Left hindlimb (tissue), 1 donor: ENCODE results near the gene OR14I1.

Experiments
- DNase-seq: peaks from one replicate; pipeline ENCODE4 v3.0.0-alpha.2; 2018

OR14I1 gene

DNA sequence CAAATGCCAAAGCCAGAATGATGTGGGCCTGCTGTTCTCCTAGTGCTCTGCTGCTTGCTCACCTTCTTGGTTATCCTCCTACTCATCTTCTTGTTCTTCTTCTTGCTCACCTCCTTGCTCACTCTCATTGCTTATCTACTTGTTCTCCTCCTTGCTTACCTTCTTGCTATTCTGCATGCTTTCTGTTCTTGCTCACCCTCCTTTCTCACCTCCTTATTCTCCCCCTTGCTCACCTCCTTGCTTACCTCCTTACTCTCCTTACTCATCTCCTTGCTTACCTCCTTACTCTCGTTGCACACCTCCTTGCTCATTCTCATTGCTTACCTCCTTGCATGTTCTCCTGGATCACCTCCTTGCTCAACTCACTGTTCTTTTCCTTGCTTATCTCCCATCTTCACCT, at the start of gene OR14I1:
Gene OR14I1 (minus strand): TSS at position 53 of the 400 bp plus-strand sequence.
- no peak for DNase-seq

DNA sequence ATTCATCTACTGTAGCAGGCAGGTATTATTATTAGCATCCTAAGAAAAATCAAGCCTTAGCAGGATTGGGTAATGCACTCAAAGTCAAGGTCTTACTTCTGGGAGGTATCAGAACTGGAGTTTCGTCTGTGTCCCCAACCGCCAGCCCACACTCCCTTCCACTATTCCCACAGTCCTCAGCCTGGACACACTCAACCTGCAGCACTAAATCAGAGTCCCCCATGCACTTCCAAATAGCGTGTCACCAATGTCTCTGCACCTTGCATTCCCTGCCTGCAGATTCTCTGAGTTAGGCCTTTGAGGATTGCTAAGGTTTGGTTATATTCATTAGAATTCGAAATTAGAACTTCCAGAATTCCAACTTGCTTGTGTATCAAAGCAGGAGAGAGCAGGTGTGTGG, 49.1 kb upstream of the OR14I1 start:
- DNase-seq = no peak

DNA sequence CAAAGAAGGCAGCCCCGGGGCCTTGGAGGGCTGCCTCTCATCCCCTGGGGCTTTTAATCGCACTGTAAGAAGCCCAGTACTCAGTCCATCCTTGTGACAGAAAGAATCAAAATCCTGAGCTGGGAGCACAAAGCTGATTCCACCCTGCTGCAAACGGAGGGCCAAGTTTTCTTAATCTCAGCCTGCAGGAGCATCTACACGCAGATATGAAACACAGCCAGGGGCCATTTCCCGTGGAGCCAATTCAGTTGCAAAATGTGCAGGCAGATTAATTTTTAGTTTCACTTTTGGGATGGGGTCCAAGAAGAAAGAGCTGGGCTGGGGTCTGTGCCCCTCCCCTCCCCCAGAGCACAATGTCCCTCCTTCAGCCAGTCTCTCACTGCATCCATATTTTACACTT, 48.6 kb upstream of the OR14I1 start:
- no peak for DNase-seq

DNA sequence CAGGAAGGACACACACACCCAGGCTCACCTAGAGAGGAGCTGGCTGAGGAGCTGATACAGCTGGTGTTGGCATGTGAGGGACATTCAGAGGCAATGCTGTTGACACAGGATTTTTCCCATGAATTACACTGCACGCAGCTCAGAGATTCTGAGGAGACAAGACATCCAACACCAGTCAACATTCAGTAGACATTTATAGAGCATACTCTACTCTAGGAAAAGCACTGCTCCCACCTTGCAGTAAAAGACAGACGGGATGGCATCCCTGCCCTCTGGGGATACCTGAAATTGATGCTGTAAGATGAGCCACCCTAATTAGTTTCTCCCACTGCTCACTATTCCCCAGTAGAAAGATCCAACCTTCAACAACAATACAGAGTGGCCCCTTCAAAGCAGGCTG, 47.9 kb upstream of the OR14I1 start:
- DNase-seq = no peak

DNA sequence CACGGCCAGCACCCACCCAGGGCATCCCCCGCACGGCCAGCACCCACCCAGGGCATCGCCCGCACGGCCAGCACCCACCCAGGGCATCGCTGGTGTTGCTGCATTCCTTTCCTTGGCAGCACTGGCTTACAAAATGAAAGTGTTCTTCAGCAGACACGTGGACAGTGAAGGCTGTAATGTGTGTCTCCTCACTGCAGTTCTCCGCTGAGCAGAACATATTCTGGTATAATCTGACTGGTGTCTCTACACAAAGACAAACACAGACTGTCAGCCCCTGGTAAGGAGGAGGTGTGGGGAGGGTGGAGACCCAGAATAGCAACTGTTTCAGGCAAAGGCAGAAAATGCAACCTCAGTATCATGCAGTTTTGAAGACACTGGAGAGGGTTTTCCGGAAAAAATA, 45.6 kb upstream of the OR14I1 start:
- DNase-seq = no peak

DNA sequence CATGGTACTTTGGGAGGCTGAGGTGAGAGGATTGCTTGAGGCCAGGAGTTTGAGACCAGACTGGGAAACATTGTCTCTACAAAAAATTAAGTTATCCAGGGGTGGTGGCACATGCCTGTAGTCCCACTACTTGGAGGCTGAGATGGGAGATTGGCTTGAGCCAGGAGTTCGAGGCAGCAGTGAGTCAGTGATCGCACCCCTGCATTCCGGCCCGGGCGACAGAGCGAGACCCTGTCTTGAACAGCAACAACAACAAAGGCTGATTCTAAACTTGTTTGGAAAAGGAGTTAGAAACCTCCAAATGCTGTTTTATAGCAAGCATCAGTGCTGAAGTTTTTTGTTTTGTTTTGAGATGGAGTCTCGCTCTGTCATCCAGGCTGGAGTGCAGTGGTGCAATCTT, 38.3 kb upstream of the OR14I1 start:
- no peak for DNase-seq

DNA sequence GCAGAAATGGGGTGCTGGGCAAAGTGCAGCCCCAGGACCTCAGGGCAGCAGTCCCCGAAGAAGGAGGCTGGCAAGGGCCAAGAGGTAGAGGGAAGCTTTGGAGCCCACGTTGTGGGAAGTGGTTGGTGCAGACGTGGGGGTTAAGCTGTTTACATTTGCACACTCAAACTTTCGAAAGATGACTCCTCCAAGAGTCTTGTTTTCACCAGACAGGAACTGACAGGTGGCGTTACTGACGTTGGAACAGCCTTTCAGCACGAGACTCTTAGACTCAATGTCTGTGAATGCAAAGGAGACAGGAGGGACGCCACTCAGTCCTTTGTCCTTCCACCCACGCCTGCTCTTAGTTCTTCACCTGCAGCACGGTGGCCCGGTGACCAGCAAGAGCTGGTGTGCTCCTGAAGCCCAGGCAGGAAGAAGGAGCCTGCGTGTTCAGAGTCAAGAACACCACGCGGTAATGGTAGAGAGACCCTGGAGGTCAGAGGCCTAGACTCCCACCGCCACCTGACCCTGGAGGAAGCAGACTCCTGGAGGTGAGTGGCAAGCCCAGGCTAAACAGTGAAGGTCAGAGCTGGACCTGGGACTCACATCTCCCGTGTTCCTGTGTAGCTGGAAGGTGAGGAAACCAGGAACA, 37.1 kb upstream of the OR14I1 start:
- DNase-seq = no peak

DNA sequence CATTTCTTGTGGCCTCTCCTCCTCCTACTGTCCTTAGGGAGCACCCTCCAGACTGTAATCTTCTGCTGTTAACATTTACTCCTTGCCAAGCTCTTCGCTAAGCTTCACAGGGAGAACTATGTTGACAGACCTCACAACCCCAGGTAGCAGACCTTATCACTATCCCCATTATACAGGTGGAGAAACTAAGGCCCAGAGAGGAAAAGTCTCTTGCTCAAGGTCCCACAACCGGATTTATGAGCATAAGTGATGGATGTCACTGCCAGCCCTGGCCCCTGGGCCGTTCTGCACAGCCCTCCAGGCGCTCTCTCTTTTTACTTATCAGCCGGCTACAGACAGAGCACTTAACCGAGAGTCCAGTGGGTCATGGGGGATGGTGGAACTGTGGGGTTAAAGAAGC, 34.9 kb upstream of the OR14I1 start:
- DNase-seq = no peak

DNA sequence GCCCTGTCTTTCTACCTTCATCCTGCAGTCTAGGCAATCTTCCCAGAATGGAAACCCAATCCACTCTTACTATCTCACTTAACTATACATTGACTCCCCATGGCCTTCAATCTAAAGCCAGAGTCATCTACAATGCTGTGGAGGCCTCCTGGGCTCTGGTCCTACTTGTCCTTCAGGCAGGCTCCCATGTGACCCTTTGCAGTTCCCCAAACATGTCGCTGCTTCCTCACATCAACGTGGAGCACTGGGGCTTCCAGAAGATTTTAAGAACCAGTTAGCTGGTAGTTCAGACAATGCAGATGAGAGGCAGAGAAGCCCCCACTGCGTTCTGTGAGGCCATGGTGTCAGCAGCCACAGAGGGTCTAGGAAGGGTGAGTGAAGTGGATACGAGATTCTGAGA, 34.4 kb upstream of the OR14I1 start:
- DNase-seq = no peak

DNA sequence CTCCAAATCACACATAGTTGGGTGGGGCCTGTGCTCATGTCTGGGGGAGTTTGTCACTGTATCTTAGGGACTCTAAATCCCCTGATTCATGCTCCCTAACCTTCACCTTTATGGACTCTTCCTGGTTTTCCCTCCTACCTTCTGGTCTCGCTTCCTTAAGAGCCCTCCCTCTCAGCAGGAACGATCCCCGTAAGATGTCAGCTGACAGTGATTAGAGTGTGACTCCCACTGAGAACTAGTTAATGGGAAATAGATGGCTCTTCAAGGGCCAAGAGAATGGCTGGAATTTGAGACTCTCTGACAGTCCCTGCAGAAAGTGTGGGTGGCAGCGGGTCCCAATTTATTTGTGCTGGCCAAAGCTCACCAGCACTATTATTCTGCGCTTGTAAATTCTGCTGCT, 31.0 kb upstream of the OR14I1 start:
- no peak for DNase-seq

DNA sequence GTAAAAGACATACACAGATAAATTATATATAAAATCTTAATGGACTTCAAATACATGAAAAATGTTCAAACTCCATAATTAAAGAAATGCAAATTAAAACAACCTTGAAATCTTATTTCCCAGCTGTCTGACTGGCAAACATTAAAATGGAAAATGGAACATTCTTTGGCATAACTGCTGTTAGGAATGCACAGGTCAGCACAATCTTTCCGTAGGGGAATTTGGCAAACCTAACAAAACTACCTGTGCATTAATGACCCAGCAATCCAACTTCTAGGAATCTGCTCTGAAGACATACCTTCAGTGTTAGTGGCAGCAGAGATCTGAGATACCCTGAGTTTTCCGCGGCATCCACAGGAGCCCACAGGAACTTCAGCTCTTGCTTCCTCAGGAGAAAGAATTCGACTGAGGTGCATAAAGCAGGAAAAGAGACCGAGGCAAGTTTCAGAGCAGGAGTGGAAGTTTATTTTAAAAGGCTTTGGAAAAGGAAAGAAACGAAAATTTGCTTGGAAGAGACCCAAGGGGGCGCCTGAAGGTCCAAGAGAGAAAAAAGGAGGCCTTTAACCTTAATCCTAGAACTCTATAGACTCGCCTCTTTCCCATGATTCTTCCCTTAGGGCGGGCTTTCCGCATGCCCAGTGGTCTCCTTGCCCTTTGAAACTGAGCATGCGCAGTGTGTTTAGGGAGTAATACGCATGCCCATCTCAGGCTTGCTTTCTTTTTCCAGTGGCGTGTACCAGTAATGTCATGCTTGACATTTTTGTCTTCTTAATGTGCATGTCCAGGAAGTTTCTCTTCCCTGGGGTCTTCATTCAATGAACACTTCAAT, 28.2 kb upstream of the OR14I1 start:
- DNase-seq = no peak

DNA sequence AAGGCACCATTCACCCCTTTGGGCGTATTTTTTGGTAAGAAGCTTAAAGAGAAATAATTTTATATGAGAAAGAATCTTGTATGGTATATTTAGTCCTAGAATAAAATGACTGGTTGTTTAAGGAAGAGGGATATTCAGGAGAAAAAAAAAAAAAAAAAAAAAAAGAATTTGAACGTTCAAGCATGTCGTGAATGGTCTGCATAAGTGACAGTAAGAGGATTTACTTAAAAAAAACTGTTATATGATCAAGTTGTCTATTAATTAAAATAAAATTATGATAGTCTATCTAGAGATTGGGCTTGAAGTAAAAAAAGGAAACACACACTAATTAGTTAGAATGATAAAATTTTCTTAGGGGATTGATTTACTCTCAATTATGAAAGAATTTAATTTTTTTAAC, 11.7 kb upstream of the OR14I1 start:
- no peak for DNase-seq

DNA sequence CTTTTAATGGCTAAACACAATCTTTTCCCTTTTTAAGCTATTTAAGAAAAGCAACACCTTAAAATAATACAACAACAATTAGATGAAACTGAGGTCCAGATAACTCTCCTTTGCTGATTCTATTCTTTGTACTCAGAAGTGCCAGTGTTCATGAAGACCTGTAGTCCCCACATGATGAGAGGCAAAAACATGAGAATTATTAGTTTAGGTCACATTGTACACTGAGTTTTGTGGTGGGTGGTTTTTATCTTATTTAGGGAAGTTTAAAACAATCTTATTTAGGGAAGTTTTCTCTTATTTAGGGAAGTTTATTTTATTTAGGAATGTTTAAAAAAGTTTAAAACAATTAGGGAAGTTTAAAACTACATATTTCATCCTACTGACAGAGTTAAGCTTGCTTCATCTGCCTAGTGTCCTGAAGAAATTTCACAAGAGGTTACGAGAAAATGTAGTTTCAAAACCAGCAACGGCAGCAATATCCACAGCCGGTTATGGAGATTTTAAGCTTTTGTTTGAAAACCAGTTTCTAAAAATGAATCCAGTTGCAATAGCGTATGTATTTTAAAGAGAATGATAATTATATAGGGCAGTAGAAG, 7.8 kb upstream of the OR14I1 start:
- no peak for DNase-seq

DNA sequence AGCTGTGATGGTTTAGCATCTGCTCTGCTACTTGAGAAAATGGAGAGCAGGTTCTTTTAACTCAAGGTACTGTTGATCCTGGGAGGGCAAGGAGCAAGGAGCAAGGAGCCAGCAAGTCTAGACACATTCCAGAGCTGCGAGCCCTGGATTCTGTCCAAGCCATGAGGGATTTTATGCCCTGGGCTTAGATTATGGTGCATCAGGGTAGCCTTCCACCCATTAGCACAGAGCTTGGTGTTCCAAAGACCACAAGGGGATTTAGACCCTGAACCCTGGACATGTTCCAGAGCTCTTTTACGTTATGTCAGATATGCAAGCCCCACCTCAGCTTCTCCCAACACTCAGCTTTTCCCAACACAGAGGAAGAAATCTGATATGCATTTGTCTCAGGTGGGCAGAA, 2.0 kb upstream of the OR14I1 start:
- DNase-seq = no peak

DNA sequence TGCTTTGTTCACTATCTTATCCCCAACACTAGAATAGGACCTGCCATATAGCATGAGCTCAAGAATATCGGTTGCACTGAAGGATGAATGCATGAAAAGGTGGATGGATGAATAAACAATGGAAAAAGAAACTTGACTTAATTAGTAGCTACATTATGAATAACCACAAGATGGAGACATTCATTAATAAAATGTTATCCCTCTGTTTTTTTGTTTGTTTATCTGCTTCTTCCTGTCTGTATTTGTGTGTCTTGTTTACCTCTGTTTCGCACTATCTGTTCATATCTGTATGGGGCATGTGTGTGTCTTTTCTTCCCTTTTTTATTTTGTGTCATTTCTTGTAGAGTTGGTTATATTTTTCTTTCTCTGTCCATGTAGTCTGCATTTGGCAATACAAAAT, 1.1 kb upstream of the OR14I1 start:
- DNase-seq = no peak

DNA sequence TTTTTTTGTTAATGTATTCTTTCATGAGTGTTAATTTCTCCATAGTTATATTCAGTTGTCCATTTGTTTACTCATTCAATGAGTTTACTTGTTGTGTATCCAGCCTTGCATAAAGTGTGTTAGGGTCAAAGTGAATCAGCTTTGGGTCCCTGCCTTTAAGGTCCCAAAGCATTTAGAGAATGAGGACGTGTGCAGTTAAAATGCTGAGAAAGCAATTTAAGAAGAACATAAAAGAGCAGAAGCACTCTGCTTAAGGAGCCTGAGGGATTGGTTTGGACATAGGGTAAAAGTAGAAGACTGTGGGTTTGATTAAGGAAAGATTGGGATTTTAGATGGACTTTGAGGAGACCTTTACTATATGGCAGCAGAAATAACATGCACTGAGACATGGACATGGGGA, 3.5 kb downstream of the OR14I1 start:
- DNase-seq = no peak

DNA sequence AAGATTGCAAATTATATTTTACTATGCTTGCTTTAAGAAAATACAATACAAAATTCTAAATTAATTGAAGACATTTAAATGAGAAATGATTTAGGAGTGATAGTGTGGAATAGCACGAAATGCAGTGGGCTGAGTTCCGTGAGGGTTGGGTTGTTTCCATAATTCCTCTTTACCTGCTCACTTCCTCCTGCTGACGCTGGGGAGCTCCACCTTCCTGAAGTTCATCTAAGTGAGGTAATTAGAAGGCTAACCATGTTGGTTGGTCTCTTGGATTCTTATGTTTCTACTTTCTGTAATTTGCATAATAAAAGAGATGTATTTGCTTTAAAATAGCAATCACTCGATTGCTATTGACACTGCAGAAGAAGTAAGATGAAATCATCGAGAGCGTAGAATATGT, 4.7 kb downstream of the OR14I1 start:
- no peak for DNase-seq

DNA sequence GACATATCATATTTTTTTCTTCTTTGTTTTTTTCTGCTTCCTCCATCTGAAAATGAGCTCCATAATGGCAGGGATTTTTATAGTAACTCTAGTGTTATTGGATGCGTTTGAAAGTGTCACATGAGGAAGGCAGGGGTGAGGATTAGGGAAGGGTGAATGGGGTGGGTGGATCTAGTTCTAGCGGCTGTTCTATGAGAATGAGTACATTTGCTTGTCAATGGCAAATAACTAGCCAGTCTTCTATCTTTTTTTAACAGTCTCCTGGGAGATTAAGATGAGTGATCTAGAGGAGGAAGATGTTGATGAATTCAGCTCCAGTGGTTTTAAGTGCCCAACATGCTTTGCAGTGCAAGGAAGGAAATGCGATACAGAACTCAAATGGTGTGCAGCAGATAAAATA, 5.8 kb downstream of the OR14I1 start:
- no peak for DNase-seq

DNA sequence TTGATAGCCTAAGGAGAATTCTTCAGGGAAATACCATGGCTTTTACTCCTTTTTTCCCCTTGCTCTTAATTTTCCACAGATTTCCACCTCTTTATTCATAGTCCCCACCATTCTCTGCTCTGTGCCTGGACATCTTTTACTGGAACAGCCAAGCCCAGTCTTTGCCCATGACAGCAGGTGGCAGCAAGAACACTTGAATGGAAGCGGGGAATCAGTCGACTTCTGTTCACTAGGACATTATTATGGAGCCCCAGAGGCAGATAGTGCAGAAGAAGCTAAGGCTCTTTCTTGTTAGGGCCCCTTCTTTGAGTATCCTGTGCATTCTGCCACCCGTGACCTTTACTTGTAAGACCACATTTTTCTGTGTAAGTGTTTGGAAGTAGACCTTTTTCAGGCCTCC, 6.3 kb downstream of the OR14I1 start:
- no peak for DNase-seq

DNA sequence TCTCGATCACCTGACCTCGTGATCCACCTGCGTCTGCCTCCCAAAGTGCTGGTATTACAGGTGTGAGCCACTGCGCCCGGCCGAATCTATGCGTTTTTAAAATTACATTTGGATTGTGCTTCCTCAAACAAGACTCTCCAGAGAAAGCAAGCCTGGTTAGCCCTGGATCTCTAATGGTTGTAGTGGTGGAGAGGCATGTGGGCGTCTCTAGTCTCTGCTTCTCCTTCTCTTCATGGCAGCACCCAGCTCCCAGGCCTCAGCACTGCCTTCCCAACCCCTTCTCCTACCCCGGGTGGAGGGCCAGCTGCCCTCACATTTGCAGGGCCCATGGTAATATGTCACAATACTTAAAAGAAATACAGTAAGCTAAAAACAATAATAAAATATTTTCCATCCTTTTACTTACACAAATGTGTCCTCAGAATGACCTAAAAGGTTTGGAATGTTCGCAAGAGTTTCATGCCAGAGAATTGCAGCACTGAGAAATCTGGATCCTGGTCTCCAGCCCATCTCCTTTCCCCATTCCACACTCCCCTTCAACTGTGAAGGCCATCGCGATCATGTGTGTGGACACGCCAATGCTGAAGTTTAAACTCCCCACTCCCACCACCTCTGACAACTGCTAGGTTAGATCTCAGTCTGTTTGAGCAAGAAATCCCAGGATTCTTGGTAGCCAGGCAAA, 7.0 kb downstream of the OR14I1 start:
- DNase-seq = no peak

DNA sequence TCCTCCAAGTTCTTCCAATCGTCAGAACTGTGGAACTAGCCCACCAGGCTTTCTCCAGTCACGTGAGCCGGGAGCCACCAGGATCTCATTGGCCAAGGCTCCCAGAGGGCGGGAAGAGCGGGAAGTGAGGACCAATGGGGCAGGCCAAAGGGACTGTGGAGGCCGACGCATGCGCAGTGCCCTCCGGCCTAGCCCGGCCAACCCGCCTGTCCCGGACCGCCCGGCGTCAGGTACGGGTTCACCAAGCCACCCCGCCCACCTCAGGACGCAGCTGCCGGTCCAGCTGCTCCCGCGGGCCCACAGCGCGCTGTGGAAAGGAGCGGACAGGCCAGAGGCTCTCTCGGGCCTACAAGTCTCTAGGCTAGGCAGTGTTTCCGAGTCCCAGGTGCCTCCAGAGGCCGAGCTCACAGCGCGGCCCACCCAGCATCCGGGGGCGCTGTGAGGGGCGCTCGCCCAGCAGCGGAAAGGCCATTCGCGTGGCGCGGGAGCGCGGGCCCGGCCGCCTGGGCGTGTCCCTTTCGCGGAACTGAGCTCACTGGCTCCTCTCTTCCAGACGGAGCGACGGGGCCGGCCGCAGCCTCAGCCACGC, 10.9 kb downstream of the OR14I1 start:
- no peak for DNase-seq

DNA sequence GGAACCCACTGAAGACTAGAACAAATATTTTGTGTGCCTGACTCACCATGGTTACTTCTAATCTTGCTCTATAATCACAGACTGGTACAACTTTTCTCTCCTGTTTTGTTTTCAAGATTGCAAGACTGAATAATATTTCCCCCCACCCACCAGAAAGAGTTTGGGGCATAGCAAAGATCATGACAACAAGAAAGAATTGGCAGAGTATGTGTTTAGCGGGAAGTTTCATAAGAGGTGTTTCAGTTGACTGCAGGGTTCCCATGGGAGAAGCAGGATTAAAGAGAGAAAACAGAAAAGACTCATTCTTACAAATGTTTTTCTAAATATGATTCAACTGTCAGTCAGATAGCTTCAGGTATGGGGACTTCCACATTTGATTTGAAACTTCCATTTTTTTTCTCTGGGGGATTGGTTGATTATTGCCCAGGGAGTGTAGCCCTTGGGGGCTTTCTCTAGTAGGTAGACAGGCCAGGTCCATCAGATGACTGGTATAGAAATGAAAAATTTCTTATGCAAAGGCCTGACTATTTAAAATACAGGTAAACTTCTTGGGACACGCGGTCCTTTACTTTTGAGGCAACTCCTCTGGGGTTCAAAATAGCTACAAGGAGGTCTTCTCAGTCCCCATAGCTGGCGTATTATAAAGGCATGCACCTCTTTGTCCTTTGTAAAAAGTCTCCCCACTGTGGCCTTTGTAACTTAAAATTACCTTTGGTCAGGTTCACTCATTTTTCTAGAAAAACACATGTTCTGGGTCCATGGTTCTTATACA, 13.9 kb downstream of the OR14I1 start:
- DNase-seq = no peak

DNA sequence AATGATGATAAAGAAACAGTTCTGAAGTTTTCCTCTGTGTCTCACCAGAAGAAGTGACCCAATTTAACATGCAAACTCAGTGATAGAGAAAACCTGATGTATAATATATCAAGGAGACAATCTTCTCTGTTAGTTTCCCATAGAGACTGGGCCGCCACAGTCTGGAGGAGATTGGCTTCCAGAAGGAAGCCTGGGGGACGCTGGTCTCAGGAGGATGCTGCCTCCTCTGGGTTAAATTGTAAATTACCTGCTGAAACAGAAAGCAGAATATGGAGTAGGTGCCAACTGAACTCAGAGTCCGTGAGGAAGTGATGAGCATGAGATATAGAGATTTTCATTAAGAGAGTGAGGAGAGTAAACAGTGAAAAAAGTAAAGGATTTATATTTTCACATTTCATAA, 15.8 kb downstream of the OR14I1 start:
- no peak for DNase-seq
